ENCODE measurements around the gene GSG1L.

The GSG1L gene

DNA sequence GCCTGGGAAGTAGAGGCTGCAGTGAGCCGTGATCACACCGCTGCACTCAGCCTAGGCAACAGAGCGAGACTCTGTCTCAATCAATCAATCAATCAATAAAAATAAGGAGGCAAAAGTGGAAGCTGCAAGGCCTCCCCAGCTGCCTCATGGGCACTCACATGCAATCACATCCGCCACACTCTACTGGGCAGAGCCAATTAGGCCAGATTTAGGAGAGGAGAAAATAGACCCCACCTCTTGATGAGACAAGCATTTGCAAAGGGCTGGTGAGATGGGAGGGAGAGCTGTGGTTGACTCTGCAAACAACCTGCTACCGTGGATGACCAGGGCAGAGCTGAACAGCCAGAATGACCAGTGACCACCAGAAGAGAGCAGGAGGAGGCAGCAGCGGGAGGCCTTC is 14.7 kb upstream of the GSG1L start:
- Histone ChIP-seq H3K36me3 (ENCODE audit: insufficient read depth, low read length) (no peaks in the 10 kb centered on the region), H3K4me3 (ENCODE audit: low read length) (no peak overlapping the region), H3K9ac (ENCODE audit: low read depth, low read length) (no peak overlapping the region), H3K9me3 (replicated peaks; ENCODE audit: low read length) (no peaks in the 10 kb centered on the region), H3K4me2 (ENCODE audit: low read length) (no peak overlapping the region), H3K27me3 (ENCODE audit: control insufficient read depth, insufficient read depth, low read length) (peaks cover 8% of the 10 kb centered on the region), H3K4me1 (ENCODE audit: control insufficient read depth, insufficient read depth, low read length) (no peaks in the 10 kb centered on the region)

DNA sequence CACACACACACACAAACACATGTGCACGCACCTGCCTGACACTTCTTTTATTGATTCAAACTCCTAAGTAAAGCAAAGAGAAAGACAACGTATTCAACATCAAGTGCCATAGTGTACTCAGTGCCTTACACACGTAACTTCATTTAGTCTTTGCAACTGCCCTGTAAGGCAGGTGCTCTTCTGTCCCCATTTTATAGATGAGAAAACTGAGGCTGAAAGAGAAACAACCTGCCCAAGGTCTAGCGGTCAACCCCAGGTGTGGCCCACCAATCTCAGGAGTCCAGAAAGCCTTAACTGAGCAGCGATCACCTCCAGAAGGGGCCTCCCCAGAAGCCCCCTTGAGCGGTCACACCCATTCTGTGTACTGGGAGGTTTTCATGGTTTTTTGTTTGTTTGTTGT is 10.3 kb upstream of the GSG1L start:
- Histone ChIP-seq H3K9me3 (replicated peaks; ENCODE audit: low read length) (no peaks in the 10 kb centered on the region), H3K4me3 (ENCODE audit: low read length) (no peak overlapping the region), H3K4me1 (ENCODE audit: control insufficient read depth, insufficient read depth, low read length) (no peaks in the 10 kb centered on the region), H3K9ac (ENCODE audit: low read depth, low read length) (no peak overlapping the region), H3K36me3 (ENCODE audit: insufficient read depth, low read length) (no peaks in the 10 kb centered on the region), H3K27me3 (ENCODE audit: control insufficient read depth, insufficient read depth, low read length) (peaks cover 29% of the 10 kb centered on the region), H3K4me2 (ENCODE audit: low read length) (no peak overlapping the region)

DNA sequence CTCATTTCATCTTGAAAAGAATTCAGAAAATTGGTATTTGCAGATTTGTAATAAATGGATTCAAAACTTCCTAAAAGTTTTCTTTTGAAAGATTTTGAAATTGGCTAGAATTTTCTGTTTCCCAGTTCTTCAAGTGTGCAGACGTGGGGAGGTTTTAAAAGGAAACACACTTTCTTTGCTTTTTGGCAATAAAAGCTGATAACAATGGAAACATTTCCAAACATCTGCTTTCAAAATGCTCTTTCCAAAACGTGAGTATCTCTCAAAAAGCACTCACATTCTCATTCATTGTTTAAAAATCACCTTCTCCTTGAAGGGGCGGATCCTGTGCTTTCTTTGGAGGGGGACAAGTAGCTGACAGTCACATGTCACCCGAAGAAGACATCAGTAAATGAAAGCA is 8.6 kb upstream of the GSG1L start:
- Histone ChIP-seq H3K4me3 (ENCODE audit: low read length) (no peak overlapping the region), H3K4me2 (ENCODE audit: low read length) (no peak overlapping the region), H3K27me3 (ENCODE audit: control insufficient read depth, insufficient read depth, low read length) (peaks cover 37% of the 10 kb centered on the region), H3K36me3 (ENCODE audit: insufficient read depth, low read length) (no peaks in the 10 kb centered on the region), H3K4me1 (ENCODE audit: control insufficient read depth, insufficient read depth, low read length) (peaks cover 14% of the 10 kb centered on the region), H3K9me3 (replicated peaks; ENCODE audit: low read length) (no peaks in the 10 kb centered on the region), H3K9ac (ENCODE audit: low read depth, low read length) (no peak overlapping the region)

GRCh38 chr16:28069971-28070794 is 6.7 kb upstream of the GSG1L start:
- Histone ChIP-seq H3K9ac (ENCODE audit: low read depth, low read length) (no peak overlapping the region), H3K4me2 (ENCODE audit: low read length) (no peak overlapping the region), H3K4me3 (ENCODE audit: low read length) (no peak overlapping the region), H3K4me1 (ENCODE audit: control insufficient read depth, insufficient read depth, low read length) (peaks cover 14% of the 10 kb centered on the region), H3K27me3 (ENCODE audit: control insufficient read depth, insufficient read depth, low read length) (peaks cover 44% of the 10 kb centered on the region), H3K9me3 (replicated peaks; ENCODE audit: low read length) (no peaks in the 10 kb centered on the region), H3K36me3 (ENCODE audit: insufficient read depth, low read length) (no peaks in the 10 kb centered on the region)

- Histone ChIP-seq H3K36me3 (ENCODE audit: insufficient read depth, low read length) (no peaks in the 10 kb centered on the region), H3K9me3 (replicated peaks; ENCODE audit: low read length) (no peaks in the 10 kb centered on the region), H3K4me1 (ENCODE audit: control insufficient read depth, insufficient read depth, low read length) (peaks cover 14% of the 10 kb centered on the region), H3K27me3 (ENCODE audit: control insufficient read depth, insufficient read depth, low read length) (peaks cover 56% of the 10 kb centered on the region), H3K9ac (ENCODE audit: low read depth, low read length) (no peak overlapping the region), H3K4me3 (ENCODE audit: low read length) (no peak overlapping the region), H3K4me2 (ENCODE audit: low read length) (no peak overlapping the region)
These were observed 5.5 kb upstream of the GSG1L start for GRCh38 chr16:28068976-28069375.

DNA sequence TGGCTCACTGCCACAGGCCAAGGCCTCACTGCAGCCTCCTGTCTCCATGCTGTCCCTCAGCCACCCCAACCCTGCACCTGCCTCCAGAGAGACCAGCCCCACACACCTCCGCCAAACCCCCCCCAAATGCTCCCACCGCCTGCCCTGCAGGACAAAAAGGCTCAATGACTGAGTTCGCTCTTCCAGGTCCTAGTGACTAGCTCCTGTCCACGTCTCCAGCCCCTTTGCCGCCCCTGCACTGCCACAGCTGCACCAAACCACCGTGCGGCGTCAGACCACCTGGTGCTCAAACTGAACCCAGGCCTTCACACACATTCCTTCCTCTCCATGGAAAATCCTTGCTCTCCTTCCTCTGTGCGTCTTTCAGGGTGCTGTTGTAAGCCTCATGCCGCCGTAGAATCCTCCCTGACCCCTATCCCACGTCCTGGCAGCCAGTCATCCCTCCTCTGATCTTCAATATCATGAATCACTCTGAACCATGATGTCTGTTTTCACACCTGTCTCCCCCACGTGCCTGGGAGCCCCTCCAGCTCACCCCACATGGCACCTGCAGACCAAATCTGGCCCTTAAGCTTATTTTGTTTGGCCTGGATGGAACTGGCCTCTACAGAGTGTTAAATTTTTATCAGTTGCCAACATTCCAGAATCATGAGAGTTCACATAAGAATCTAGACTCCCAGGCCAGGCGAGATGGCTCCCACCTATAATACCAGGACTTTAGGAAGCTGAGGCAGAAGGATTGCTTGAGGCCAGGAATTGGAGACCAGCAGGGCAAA is 4.3 kb upstream of the GSG1L start:
- H3K36me3 ChIP-seq (ENCODE audit: insufficient read depth, low read length): no peaks in the 10 kb centered on the region

GRCh38 chr16:28064706-28065249 is 1.3 kb upstream of the GSG1L start:
- H3K4me2 ChIP-seq (ENCODE audit: low read length): no peak overlapping the region
- H3K36me3 ChIP-seq (ENCODE audit: insufficient read depth, low read length): no peaks in the 10 kb centered on the region
- no peak overlapping the region for H3K4me3 ChIP-seq (ENCODE audit: low read length)
- peaks cover 14% of the 10 kb centered on the region for H3K4me1 ChIP-seq (ENCODE audit: control insufficient read depth, insufficient read depth, low read length)
- no peaks in the 10 kb centered on the region for H3K9me3 ChIP-seq (replicated peaks; ENCODE audit: low read length)
- H3K9ac ChIP-seq (ENCODE audit: low read depth, low read length): no peak overlapping the region
- peaks cover 75% of the 10 kb centered on the region for H3K27me3 ChIP-seq (ENCODE audit: control insufficient read depth, insufficient read depth, low read length)

More for the DNA sequence above, 4.3 kb upstream of the GSG1L start:
- H3K9me3 ChIP-seq (replicated peaks; ENCODE audit: low read length): no peaks in the 10 kb centered on the region
- peaks cover 59% of the 10 kb centered on the region for H3K27me3 ChIP-seq (ENCODE audit: control insufficient read depth, insufficient read depth, low read length)
- H3K9ac ChIP-seq (ENCODE audit: low read depth, low read length): no peak overlapping the region
- peaks cover 14% of the 10 kb centered on the region for H3K4me1 ChIP-seq (ENCODE audit: control insufficient read depth, insufficient read depth, low read length)
- H3K4me3 ChIP-seq (ENCODE audit: low read length): no peak overlapping the region
- H3K4me2 ChIP-seq (ENCODE audit: low read length): no peak overlapping the region

GRCh38 chr16:28064150-28064549 is 636 bp upstream of the GSG1L start:
- Histone ChIP-seq H3K9me3 (replicated peaks; ENCODE audit: low read length) (no peaks in the 10 kb centered on the region), H3K9ac (ENCODE audit: low read depth, low read length) (no peak overlapping the region)

DNA sequence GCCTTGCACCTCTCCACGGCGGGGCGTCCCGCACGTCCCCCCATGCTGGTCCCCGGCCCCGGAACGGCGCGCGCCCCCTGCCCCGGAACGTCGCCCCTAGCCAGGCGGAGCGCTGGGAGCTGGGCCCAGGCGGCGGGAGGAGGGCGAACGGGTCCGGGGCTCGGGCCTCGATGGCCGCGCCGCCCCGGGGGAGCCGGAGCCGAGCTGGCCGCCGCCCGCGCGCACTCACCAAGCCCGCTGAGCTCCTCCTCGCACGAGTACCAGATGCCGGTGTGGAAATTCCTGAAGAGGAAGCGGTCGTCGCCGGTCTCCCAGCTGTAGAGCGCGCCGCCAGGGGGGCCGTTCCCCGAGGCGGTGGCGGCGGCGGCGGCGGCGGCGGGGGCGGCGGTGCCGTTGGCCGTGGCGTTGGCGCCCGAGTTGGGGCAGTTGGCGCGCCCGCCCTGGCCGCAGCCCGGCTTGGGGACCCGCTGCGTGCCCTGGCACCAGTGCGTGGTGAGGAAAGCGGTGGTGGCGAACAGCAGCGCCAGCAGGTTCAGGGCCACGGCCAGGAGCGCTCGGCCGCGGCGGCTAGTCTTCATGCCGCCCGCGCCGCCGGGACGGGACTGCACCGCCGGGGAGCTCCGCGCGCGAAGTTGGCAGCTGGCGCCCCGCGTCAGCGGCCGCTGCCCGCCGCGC is 530 bp downstream of the GSG1L start:
- no peaks in the 10 kb centered on the region for H3K9me3 ChIP-seq (replicated peaks; ENCODE audit: low read length)
- peaks cover 79% of the 10 kb centered on the region for H3K27me3 ChIP-seq (ENCODE audit: control insufficient read depth, insufficient read depth, low read length)
- no peaks in the 10 kb centered on the region for H3K36me3 ChIP-seq (ENCODE audit: insufficient read depth, low read length)
- no peak overlapping the region for H3K4me3 ChIP-seq (ENCODE audit: low read length)
- H3K4me1 ChIP-seq (ENCODE audit: control insufficient read depth, insufficient read depth, low read length): peaks cover 7% of the 10 kb centered on the region
- peak overlapping the region; percentile 58 for H3K4me2 ChIP-seq (ENCODE audit: low read length)
- no peak overlapping the region for H3K9ac ChIP-seq (ENCODE audit: low read depth, low read length)

More at GRCh38 chr16:28064150-28064549, 636 bp upstream of the GSG1L start:
- peaks cover 14% of the 10 kb centered on the region for H3K4me1 ChIP-seq (ENCODE audit: control insufficient read depth, insufficient read depth, low read length)
- no peak overlapping the region for H3K4me2 ChIP-seq (ENCODE audit: low read length)
- H3K27me3 ChIP-seq (ENCODE audit: control insufficient read depth, insufficient read depth, low read length): peaks cover 76% of the 10 kb centered on the region
- no peak overlapping the region for H3K4me3 ChIP-seq (ENCODE audit: low read length)
- no peaks in the 10 kb centered on the region for H3K36me3 ChIP-seq (ENCODE audit: insufficient read depth, low read length)

DNA sequence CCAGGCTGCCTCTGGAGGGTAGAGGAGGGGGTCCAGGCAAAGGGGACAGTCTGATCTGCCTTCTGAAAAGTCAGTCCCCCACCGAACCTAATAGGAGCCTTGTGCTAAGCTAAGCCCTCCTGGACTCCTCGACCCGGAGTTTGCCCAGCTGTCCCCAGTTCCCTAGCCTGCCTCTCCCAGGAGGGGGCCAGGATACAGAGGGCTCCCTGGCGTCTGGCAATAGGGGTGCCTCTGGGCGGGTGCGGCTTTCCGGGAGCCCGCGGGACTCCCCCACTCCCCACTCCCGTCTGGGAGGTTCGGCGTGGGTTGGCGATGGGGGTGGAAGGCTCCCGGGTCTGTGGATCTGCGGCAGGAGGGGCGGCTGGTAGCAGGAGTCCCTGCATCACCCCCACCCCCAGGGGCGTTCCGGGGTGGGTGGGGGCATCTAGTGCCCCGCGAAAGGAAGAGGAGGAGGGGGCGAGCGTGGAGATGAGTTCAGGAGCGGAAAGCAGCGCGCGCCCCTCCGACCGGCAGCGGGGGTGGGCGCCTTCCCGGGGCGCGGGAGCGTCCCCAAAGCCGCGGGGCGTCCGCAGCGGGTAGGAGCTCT is 1.2 kb downstream of the GSG1L start:
- no peaks in the 10 kb centered on the region for H3K9me3 ChIP-seq (replicated peaks; ENCODE audit: low read length)
- no peaks in the 10 kb centered on the region for H3K36me3 ChIP-seq (ENCODE audit: insufficient read depth, low read length)
- no peak overlapping the region for H3K4me3 ChIP-seq (ENCODE audit: low read length)
- H3K4me2 ChIP-seq (ENCODE audit: low read length): no peak overlapping the region
- H3K27me3 ChIP-seq (ENCODE audit: control insufficient read depth, insufficient read depth, low read length): peaks cover 82% of the 10 kb centered on the region
- H3K4me1 ChIP-seq (ENCODE audit: control insufficient read depth, insufficient read depth, low read length): peaks cover under 1% of the 10 kb centered on the region
- H3K9ac ChIP-seq (ENCODE audit: low read depth, low read length): no peak overlapping the region
